NT2/D1 (cell line): ENCODE measurements around the gene LIMS1.

Experiments used
- SUZ12 ChIP-seq: IDR thresholded peaks from 2 replicates; pipeline ENCODE4 v1.6.1; 2011; ENCODE audit not compliant: insufficient read length, insufficient read depth; ENCODE audit errors: extremely low read depth
- ZNF274 ChIP-seq: IDR thresholded peaks from 2 replicates; pipeline ENCODE4 v1.6.1; 2011; ENCODE audit warnings: mild to moderate bottlenecking, low read depth, low read length

GRCh38 chr2:108552566-108552965 is 18.3 kb downstream of the LIMS1 start:
- TF ChIP-seq SUZ12 (no peak), ZNF274 (no peak)
